H54 (cell line): ENCODE results near the gene PAK1IP1.
"Not testable (repeated sequence)": the region's sequence is repeated elsewhere in the genome, so short reads cannot be mapped to it uniquely, and the experiment has no call there.

ENCODE experiments used
- DNase-seq: peaks from one replicate; pipeline ENCODE4 v3.0.0; 2011; ENCODE audit warnings: low spot score, mixed read lengths; ENCODE audit not compliant: insufficient read length
- FAIRE-seq: peaks from 3 replicates; lab custom pipeline; 2011; peaks lifted over from hg19 to GRCh38; lab: Jason Lieb, UNC
- POLR2A ChIP-seq: IDR thresholded peaks from 2 replicates; pipeline ENCODE4 v1.6.1; 2011; ENCODE audit warnings: low read depth, mild to moderate bottlenecking, low read length

The PAK1IP1 gene, protein sequence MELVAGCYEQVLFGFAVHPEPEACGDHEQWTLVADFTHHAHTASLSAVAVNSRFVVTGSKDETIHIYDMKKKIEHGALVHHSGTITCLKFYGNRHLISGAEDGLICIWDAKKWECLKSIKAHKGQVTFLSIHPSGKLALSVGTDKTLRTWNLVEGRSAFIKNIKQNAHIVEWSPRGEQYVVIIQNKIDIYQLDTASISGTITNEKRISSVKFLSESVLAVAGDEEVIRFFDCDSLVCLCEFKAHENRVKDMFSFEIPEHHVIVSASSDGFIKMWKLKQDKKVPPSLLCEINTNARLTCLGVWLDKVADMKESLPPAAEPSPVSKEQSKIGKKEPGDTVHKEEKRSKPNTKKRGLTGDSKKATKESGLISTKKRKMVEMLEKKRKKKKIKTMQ

DNA sequence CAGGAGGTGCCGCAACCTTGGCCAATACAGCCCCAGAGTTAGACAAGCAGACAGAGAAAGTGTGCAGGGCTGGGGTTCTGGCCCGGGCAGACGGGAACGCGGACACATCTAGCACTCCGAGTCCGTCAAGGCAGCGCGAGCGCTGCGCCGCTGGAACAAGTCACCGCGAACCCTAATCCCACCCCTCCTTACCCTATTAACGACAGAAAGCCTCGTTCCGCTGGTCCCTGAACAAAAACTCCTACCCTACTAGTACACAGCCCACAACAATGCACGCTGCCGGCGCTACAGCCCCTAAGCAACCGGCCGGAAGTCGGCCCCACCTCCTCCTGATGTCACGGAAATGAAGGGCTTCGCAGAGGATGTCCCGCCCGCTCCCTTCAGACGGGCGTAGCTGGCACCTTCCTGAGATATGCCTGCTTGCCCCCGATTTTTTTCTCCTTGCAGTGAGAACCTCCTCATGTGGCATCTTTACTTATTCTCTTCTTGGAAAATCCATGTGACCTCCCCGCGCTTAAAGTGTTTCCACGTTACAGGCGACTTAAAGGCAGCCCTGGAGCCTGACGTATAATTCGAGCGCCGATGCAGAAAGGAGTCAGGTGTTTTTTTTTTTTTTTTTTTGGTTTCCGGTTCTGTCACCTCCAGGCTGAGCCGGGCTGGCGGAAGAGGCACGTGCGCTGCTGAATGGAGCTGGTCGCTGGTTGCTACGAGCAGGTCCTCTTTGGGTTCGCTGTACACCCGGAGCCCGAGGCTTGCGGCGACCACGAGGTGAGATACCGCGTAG lies at the start of gene PAK1IP1, which contains the start of gene C6orf52:
Gene PAK1IP1, plus strand, starts transcription at position 671 of the 784 bp plus-strand sequence. Its CDS starts 14 bp downstream, at position 685.
Gene C6orf52, minus strand, starts transcription at position 315 of the 784 bp plus-strand sequence. CDS start 7,066 bp downstream, outside the sequence.
- FAIRE-seq (peak; percentile 50), DNase-seq (peak; percentile 82)
- peak; percentile 79 for TF ChIP-seq POLR2A

DNA sequence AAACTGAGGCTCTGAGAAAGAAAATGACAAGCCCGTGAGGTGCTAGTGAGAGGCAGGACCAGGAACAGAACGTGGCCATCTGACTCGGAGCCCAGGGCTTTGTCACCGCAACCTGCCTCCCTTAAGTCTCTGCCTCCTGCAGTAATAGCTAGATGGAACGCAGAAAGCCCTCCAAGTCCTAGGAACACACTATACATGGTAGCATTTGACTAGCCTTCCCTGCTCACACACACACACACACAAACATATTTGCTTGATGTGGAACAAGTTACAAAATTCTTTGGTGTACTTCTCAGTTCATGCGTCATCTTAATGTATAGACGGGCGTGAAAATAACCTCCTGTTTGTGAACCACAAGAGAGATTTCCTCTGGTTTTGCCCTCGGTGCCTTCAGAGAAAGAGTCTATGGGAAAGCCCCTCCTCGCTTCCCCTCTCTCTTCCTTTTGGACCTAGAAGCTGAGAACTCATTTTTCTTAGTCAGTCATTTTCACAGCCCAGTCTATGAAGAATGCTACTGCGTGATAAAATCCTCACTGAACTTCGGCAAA lies 39.2 kb upstream of the PAK1IP1 start:
- DNase-seq (no peak), FAIRE-seq (no peak)
- no peak for TF ChIP-seq POLR2A

DNA sequence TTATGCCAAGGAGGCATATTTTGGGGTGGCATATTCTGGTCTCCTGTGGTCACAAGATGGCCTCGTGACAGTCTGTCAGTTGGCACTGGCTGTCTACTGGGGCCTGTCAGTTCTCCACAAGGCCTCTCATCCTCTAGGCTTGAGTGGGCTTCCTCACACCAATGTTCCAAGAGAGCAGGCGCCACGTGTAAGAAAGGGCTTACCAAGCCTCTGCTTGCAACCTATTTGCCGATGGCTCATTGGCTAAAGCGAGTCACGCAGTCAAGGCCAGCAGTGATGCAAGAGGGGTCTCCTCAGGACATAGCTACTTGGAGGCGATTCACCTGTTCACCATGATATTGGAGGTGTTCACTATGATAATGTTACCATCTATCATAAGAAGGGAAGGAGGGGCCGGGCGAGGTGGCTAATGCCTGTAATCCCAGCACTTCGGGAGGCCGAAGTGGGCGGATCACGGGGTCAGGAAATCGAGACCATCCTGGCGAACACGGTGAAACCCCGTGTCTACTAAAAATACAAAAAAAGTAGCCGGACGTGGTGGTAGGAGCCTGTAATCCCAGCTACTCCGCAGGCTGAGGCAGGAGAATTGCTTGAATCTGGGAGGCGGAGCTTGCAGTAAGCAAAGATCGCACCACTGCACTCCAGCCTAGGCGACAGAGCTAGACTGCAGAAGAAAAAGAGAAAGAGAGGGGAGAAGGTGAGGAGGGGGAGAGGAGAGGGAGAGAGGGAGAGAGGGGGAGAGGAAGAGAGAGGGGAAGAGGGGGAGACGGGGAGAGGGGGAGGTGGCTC lies 35.7 kb upstream of the PAK1IP1 start:
- no peak for TF ChIP-seq POLR2A
- FAIRE-seq (no peak), DNase-seq (no peak)

DNA sequence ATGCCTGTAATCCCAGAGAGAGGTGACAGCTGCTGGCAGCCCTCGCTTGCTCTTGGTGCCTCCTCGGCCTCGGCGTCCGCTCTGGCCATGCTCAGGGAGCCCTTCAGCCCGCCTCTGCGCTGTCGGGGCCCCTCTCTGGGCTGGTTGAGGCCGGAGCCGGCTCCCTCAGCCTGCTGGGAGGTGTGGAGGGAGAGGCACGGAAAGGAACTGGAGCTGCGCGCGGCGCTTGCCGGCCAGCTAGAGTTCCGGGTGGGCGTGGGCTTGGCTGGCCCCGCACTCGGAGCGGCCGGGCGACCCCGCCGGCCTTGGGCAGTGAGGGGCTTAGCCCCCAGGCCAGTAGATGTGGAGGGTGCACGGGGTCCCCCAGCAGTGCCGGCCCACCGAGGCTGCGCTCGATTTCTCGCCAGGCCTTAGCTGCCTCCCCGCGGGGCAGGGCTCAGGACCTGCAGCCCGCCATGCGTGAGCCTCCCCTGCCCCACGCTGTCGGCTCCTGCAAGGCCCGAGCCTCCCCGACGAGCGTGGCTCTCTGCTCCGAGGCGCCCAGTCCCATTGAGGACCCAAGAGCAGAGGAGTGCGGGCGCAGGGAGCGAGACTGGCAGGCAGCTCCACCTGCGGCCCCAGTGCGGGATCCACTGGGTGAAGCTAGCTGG lies 34.9 kb upstream of the PAK1IP1 start:
- TF ChIP-seq POLR2A = no peak
- no peak for DNase-seq
- FAIRE-seq = no peak

DNA sequence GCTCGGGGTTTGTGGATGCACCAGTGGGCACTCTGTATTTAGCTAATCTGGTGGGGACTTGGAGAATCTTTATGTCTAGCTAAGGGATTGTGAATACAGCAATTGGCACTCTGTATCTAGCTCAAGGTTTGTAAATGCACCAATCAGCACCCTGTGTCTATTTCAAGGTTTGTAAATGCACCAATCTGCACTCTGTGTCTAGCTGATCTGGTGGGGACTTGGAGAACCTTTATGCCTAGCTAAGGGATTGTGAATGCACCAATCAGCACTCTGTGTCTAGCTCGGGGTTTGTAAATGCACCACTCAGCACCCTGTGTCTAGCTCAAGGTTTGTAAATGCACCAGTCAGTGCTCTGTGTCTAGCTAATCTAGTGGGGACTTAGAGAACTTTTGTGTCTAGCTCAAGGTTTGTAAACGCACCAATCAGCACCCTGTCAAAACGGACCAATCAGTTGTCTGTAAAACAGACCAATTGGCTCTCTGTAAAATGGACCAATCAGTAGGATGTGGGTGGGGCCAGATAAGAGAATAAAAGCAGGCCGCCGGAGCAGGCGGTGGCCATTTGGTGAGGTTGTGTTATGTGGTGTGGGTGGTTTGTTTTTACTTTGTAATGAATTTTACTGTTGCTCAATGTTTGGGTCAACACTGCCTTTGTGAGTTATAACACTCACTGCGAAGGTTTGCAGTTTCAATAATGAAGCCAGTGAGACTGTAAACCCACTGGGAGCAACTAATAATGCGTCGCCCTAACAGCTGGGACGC lies 34.2 kb upstream of the PAK1IP1 start:
- not testable (repeated sequence) for DNase-seq, FAIRE-seq

DNA sequence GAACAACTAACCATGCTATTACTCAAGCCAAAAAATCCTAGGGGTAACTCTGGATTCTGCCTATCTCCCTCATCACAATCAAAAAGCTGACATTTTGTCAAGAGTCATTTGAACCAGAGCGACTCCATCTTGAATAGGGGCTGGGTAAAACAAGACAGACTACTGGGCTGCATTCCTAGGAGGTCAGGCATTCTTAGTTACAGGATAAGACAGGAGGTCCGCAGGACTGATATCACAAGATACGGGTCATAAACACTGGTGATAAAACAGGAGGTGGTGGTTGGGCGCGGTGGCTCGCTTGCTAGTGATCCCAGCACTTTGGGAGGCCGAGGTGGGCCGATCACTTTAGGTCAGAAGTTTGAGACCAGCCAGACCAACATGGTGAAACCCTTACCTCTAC lies 32.6 kb upstream of the PAK1IP1 start:
- DNase-seq (no peak), FAIRE-seq (no peak)
- no peak for TF ChIP-seq POLR2A

DNA sequence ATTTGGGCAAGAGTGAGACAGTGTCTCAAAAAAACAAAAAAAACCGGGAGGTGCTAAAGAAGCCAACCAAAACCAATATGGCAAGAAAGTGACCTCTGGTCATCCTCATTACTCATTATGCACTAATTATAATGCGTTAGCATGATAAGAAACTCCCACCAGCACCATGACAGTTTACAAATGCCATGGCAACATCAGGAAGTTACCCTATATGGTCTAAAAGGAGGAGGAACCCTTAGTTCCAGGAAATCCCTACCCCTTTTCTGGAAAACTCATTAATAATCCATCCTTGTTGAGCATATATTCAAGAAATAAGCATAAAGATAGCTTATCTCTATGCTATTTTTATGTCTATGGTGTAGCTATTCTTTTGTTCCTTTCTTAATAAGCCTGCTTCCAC lies 32.0 kb upstream of the PAK1IP1 start:
- FAIRE-seq (no peak), DNase-seq (no peak)
- TF ChIP-seq POLR2A = no peak

DNA sequence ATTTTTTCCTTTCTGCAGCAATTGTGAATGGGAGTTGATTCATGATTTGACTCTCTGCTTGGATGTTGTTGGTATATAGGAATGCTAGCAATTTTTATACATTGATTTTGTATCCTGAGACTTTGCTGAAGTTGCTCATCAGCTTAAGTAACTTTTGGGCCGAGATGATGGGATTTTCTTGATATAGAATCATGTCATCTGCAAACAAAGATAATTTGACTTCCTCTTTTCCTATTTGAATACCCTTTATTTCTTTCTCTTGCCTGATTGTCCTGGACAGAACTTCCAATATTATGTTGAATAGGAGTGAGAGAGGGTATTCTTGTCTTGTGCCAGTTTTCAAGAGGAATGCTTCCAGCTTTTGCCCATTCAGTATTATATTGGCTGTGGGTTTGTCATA lies 29.2 kb upstream of the PAK1IP1 start:
- DNase-seq, FAIRE-seq: not testable (repeated sequence)

DNA sequence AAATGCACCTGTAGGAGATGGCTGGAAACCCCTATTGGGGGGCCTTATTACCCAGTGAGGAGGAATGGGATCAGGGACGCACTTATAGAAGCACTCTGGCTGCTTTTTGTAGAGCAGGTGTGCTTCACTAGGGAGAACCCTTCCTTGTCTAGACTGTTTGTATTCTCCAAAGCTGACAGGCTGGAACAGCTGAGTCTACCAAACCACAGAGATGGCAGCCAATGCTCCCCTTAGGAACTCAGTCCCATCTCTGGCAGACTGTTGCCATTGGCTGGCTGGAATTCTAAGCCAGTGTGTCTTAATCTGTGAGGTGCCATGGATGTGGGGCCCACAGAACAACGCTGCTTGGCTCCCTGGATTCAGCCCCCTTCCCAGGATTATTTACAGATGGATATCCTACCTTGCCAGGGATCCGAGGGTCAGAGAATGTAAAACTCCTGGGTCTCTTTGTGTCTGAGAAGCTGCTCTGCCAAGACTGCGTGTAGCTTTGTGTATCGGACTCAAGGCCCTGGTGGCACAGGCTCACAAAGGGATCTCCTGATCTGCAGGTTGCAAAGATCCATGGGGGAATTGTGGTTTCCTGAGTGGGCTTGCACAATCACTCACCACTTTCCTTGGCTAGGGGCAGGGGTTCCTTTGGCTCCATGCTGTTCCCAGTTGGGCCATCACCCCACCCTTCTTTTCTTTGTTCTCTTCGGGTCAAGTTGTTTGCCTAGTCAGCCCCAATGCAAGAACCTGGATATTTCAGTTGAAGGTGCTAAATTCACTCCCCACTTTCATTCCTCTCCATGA lies 26.4 kb upstream of the PAK1IP1 start:
- TF ChIP-seq POLR2A = no peak
- FAIRE-seq = no peak
- DNase-seq = no peak

DNA sequence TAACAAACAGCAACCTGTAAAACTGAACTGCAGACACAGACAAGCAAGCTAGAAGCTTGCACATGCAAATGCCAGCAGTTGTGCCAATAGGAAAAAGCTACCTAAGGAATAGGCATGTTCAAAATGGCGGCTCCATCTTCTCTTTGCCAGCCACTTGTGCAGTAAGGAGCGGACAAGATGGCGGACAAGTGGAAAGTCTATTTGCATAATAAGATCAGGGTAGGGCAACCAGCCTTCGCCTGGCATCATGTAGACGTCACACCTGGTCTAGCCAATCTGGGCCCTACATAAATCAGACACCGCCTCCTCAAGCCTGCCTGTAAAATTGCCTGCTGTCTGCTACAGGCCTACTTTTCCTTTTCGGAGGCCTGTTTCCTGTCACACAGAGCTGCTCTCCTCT lies 18.4 kb upstream of the PAK1IP1 start:
- FAIRE-seq (no peak), DNase-seq (no peak)
- TF ChIP-seq POLR2A = no peak

DNA sequence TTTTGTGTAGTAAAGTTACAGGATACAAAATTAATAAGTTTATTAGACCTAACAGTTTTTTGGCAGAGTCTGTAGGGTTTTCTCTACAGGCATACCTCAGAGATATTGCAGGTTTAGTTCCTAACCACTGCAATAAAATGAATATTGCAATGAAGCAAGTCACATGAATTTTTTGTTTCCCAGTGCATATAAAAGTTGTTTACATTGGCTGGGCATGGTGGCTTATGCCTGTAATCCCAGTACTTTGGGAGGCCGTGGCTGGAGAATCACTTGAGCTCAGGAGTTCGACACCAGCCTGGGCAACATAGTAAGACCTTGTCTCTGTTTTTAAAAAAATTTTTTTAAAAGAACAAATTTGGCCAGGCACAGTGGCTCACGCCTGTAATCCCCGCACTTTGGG lies 16.3 kb upstream of the PAK1IP1 start:
- no peak for TF ChIP-seq POLR2A
- DNase-seq (no peak), FAIRE-seq (no peak)

DNA sequence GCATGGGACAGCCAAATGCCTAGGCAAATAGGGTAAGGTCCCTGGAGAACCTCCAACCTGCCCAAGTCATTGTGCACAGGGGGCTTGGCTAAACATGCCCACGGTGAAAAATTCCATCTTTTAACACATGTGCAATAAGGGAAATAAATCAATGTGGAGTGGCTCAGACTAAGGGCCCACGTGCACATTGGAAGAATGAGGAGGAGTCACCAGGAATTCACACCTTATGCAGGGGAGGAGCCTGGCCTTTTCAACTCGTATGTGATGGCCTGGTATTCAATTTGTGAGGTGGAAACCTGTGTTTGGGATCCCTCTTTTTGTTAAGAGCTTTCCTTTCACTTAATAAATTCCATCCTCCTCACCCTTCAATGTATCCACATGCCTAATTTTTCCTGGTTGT lies 13.0 kb upstream of the PAK1IP1 start:
- no peak for TF ChIP-seq POLR2A
- no peak for DNase-seq
- no peak for FAIRE-seq
